HL-60 (cell line): ENCODE results near the gene CLDN2.
"Not testable (repeated sequence)": the region's sequence is repeated elsewhere in the genome, so short reads cannot be mapped to it uniquely, and the experiment has no call there.

Source experiments
- GABPA ChIP-seq: IDR thresholded peaks from 2 replicates; pipeline ENCODE4 v1.6.1; 2012; ENCODE audit warnings: low read depth
- POLR2AphosphoS5 ChIP-seq: IDR thresholded peaks from 2 replicates; pipeline ENCODE4 v1.6.1; 2012; ENCODE audit warnings: low read depth
- TF ChIP-seq, protein P1 (sequence below): IDR thresholded peaks from one replicate; pipeline ENCODE4 v1.5.1; 2011; ENCODE audit warnings: low read length, control low read depth, inconsistent platforms; ENCODE audit not compliant: insufficient read depth
- TF ChIP-seq, protein P2 (sequence below): IDR thresholded peaks from 2 replicates; pipeline ENCODE4 v1.6.1; 2012; ENCODE audit warnings: low read depth; ENCODE audit not compliant: insufficient replicate concordance

DNA sequence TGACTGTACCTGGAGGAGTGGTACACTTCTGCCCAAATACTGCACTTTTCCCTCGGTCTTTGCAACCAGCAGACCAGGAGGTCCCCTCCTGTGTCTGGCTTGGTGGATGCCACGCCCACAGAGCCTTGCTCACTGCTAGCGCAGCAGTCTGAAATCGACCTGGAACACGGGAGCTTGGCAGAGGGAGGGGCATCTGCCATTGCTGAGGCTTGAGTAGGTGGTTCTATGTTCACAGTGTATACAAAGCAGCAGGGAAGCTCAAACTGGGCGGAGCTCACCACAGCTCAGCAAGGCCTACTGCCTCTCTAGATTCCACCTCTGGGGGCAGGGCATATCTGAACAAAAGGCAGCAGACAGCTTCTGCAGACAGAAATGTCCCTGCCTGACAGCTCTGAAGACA lies 46.3 kb downstream of the CLDN2 start:
- TF ChIP-seq, protein P1, sequence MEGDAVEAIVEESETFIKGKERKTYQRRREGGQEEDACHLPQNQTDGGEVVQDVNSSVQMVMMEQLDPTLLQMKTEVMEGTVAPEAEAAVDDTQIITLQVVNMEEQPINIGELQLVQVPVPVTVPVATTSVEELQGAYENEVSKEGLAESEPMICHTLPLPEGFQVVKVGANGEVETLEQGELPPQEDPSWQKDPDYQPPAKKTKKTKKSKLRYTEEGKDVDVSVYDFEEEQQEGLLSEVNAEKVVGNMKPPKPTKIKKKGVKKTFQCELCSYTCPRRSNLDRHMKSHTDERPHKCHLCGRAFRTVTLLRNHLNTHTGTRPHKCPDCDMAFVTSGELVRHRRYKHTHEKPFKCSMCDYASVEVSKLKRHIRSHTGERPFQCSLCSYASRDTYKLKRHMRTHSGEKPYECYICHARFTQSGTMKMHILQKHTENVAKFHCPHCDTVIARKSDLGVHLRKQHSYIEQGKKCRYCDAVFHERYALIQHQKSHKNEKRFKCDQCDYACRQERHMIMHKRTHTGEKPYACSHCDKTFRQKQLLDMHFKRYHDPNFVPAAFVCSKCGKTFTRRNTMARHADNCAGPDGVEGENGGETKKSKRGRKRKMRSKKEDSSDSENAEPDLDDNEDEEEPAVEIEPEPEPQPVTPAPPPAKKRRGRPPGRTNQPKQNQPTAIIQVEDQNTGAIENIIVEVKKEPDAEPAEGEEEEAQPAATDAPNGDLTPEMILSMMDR: not testable (repeated sequence)
- not testable (repeated sequence) for TF ChIP-seq POLR2AphosphoS5, GABPA
- TF ChIP-seq, protein P2, sequence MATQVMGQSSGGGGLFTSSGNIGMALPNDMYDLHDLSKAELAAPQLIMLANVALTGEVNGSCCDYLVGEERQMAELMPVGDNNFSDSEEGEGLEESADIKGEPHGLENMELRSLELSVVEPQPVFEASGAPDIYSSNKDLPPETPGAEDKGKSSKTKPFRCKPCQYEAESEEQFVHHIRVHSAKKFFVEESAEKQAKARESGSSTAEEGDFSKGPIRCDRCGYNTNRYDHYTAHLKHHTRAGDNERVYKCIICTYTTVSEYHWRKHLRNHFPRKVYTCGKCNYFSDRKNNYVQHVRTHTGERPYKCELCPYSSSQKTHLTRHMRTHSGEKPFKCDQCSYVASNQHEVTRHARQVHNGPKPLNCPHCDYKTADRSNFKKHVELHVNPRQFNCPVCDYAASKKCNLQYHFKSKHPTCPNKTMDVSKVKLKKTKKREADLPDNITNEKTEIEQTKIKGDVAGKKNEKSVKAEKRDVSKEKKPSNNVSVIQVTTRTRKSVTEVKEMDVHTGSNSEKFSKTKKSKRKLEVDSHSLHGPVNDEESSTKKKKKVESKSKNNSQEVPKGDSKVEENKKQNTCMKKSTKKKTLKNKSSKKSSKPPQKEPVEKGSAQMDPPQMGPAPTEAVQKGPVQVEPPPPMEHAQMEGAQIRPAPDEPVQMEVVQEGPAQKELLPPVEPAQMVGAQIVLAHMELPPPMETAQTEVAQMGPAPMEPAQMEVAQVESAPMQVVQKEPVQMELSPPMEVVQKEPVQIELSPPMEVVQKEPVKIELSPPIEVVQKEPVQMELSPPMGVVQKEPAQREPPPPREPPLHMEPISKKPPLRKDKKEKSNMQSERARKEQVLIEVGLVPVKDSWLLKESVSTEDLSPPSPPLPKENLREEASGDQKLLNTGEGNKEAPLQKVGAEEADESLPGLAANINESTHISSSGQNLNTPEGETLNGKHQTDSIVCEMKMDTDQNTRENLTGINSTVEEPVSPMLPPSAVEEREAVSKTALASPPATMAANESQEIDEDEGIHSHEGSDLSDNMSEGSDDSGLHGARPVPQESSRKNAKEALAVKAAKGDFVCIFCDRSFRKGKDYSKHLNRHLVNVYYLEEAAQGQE: not testable (repeated sequence)
